A549 (cell line): ENCODE results near the gene ZBTB16.

Experiments
- BHLHE40 ChIP-seq: IDR thresholded peaks from 2 replicates; pipeline ENCODE4 v1.6.1; 2012; ENCODE audit warnings: low read depth, low read length, inconsistent platforms
- CBX2 ChIP-seq: fragments of 200-600 bp; sonication (generic); IDR thresholded peaks from 2 replicates; pipeline ENCODE4 v1.6.1; 2016; ENCODE audit warnings: low read depth, mild to moderate bottlenecking, borderline replicate concordance
- CBX8 ChIP-seq: fragments of 200-600 bp; sonication (generic); IDR thresholded peaks from 2 replicates; pipeline ENCODE4 v1.6.1; 2016
- CHD2 ChIP-seq: fragments of 150-350 bp; IDR thresholded peaks from 2 replicates; pipeline ENCODE4 v1.6.1; 2014; ENCODE audit warnings: low read length; ENCODE audit not compliant: partially characterized antibody
- ESRRA ChIP-seq: fragments of 150-350 bp; IDR thresholded peaks from 2 replicates; pipeline ENCODE4 v1.6.1; 2014; ENCODE audit warnings: mild to moderate bottlenecking, low read length, borderline replicate concordance
- HEYL ChIP-seq: fragments of 250-450 bp; sonication (Bioruptor Pico); IDR thresholded peaks from 2 replicates; pipeline ENCODE4 v1.8.0; 2021; ENCODE audit warnings: mild to moderate bottlenecking, moderate library complexity
- PHF8 ChIP-seq: fragments of 200-600 bp; sonication (generic); IDR thresholded peaks from 2 replicates; pipeline ENCODE4 v1.6.1; 2016; ENCODE audit warnings: low read depth, mild to moderate bottlenecking, antibody characterized with exemption, moderate library complexity, borderline replicate concordance
- RARB ChIP-seq: fragments of 250-450 bp; sonication (Bioruptor Pico); IDR thresholded peaks from 2 replicates; pipeline ENCODE4 v1.8.0; 2021; ENCODE audit warnings: mild to moderate bottlenecking, moderate library complexity
- TF ChIP-seq, protein P1 (sequence below): fragments of >200 bp; sonication (Bioruptor Twin); formaldehyde crosslinking; IDR thresholded peaks from 3 replicates; pipeline ENCODE4 v1.6.1; 2016
- TF ChIP-seq, protein P2 (sequence below): fragments of >200 bp; sonication (Bioruptor Twin); formaldehyde crosslinking; IDR thresholded peaks from 3 replicates; pipeline ENCODE4 v1.5.1; 2016

DNA sequence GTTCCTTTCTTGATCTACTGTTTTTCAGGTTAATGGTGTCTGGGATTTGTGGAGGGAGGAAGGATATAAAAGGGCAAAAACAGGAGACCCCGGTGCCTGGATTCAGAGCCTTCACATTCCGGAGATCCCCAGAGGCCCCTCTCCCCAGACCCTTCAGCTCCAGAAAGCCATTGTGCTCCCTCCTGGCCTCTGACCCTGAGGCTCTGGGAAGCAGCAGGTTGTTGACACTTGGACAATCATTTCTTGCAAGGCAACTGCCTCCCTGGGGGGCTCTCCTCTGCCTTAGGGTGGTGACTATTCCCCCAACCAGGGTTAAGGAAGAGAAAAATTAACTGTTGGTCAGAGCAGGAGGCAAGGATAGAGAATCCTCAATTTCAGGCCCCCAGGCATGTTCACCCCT is 149.8 kb downstream of the ZBTB16 start:
- TF ChIP-seq, protein P1, sequence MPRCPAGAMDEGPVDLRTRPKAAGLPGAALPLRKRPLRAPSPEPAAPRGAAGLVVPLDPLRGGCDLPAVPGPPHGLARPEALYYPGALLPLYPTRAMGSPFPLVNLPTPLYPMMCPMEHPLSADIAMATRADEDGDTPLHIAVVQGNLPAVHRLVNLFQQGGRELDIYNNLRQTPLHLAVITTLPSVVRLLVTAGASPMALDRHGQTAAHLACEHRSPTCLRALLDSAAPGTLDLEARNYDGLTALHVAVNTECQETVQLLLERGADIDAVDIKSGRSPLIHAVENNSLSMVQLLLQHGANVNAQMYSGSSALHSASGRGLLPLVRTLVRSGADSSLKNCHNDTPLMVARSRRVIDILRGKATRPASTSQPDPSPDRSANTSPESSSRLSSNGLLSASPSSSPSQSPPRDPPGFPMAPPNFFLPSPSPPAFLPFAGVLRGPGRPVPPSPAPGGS, result no peak
- TF ChIP-seq, protein P2, sequence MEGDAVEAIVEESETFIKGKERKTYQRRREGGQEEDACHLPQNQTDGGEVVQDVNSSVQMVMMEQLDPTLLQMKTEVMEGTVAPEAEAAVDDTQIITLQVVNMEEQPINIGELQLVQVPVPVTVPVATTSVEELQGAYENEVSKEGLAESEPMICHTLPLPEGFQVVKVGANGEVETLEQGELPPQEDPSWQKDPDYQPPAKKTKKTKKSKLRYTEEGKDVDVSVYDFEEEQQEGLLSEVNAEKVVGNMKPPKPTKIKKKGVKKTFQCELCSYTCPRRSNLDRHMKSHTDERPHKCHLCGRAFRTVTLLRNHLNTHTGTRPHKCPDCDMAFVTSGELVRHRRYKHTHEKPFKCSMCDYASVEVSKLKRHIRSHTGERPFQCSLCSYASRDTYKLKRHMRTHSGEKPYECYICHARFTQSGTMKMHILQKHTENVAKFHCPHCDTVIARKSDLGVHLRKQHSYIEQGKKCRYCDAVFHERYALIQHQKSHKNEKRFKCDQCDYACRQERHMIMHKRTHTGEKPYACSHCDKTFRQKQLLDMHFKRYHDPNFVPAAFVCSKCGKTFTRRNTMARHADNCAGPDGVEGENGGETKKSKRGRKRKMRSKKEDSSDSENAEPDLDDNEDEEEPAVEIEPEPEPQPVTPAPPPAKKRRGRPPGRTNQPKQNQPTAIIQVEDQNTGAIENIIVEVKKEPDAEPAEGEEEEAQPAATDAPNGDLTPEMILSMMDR, result no peak
- TF ChIP-seq CBX8 (no peak), CHD2 (no peak), PHF8 (no peak), BHLHE40 (no peak), CBX2 (no peak), ESRRA (no peak), HEYL (CRISPR knock-in tag) (no peak), RARB (no peak)
